ENCODE data around the gene VCP. TPM values are rescaled to one million over a fixed set of nuclear protein-coding genes. Genes with fewer than 3 reads are reported as not detected.
A peak's percentile ranks its signal among the peaks of the same experiment; 100 is the strongest.

The VCP gene
- polyA plus RNA-seq, 1 experiment = 386 TPM

DNA sequence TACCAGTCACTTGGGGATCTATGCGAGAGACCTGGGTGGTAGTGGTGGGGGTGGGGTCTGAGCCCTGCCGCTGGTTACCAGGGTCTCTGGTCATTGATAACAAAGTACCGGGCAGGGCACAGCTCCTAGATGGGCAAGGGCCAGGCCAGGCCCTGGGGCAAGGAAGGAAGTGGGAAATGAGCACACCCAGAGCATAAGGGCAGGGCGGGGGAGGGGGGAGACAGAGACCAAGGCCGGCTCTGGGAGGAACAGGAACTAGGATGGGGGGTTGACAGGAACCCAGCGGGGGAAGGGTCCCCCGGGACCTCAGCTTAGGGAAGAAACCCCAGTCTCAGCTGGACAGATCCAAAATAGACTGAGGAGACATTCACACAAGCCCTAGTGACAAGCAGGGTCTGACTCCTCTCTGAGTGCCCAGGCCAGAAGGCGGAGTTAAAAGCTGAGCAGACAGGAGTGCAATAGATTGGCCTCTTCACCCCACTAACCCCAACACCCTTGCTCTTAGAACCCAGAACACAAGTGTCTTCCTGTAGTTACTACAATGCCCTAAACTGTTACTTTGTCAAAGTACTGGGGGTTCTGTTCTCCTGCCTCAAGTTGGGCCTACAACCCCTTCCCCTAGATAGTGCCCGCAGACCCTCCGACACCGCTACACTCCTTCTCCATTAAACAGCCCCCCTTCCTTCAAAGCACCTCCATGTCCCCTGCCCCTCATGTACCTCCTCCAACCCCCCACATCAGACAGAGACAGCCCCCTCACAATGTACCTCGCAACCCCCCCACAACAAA is 42.6 kb upstream of the VCP start:
- Histone ChIP-seq H3K9me3 (ENCODE audit: control insufficient read depth, insufficient read depth, low read length) (no peaks in the 10 kb centered on the region), H3K27me3 (ENCODE audit: control insufficient read depth, insufficient read depth, low read length) (no peaks in the 10 kb centered on the region), H3K27ac (ENCODE audit: low read depth, low read length) (peak overlapping the region; percentile 91), H3K4me3 (ENCODE audit: low read depth, low read length) (peak overlapping the region; percentile 98)
- no peak for DNase-seq (ENCODE audit: low read depth, low spot score)
- POLR2A ChIA-PET = interaction anchor here (0.6 to 1.5 kb wide), 9 partner anchors 12 to 446 kb away, joined by 3 to 7 read pairs (median 4); partner anchors contain the start of genes RUSC2, STOML2 and VCP
- CTCF ChIA-PET = interaction anchor here (0.6 to 5.0 kb wide), 19 partner anchors 11 to 439 kb away, joined by 3 to 58 read pairs (median 4); partner anchors contain the start of genes PIGO, STOML2, UNC13B and VCP
- TF ChIP-seq, protein P1, sequence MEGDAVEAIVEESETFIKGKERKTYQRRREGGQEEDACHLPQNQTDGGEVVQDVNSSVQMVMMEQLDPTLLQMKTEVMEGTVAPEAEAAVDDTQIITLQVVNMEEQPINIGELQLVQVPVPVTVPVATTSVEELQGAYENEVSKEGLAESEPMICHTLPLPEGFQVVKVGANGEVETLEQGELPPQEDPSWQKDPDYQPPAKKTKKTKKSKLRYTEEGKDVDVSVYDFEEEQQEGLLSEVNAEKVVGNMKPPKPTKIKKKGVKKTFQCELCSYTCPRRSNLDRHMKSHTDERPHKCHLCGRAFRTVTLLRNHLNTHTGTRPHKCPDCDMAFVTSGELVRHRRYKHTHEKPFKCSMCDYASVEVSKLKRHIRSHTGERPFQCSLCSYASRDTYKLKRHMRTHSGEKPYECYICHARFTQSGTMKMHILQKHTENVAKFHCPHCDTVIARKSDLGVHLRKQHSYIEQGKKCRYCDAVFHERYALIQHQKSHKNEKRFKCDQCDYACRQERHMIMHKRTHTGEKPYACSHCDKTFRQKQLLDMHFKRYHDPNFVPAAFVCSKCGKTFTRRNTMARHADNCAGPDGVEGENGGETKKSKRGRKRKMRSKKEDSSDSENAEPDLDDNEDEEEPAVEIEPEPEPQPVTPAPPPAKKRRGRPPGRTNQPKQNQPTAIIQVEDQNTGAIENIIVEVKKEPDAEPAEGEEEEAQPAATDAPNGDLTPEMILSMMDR (IDR thresholded peaks at IDR 0.05; ENCODE audit: low read depth, low read length) = no peak

DNA sequence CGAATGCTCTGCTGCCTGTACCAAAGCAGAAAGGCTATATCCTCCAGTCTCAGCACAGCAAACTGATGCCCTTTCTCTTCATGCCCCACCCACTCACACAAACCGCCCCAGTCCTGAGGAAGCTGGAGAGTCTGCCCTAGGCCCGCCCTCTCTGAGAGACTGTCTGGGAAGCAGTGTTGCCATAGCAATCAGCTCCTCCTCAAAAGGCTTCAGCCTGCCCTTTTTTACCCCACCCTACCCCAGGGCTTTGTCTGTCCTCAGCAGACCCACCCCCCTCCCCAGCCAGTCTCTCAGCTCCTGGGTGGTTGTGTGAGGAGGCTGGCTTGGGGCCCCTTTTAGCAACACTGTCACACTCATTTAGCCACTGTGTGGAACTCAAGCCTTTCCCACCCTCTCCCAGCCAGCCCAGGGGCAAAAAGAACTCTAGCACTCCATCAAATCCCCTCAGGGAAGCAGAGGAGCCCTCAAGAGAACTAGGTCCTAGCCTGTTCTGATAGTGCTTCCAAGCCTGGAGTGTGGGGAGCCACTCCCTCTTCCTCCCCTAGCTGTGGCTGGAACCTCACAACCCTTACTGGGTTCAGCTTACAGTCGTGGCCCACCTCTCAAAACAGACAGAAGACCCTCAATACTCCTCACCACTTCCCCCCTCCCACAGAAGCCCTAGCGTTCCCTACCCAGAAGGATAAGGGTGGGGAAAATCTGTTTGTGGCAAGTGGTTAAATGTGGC is 41.9 kb upstream of the VCP start:
- H3K27me3 ChIP-seq (ENCODE audit: control insufficient read depth, insufficient read depth, low read length) = no peaks in the 10 kb centered on the region
- H3K9me3 ChIP-seq (ENCODE audit: control insufficient read depth, insufficient read depth, low read length) = no peaks in the 10 kb centered on the region
- peak; percentile 83 for DNase-seq (ENCODE audit: low read depth, low spot score)
- TF ChIP-seq, protein P1 (IDR thresholded peaks at IDR 0.05; ENCODE audit: low read depth, low read length) = no peak
- H3K27ac ChIP-seq (ENCODE audit: low read depth, low read length) = peak overlapping the region; percentile 91
- ChIA-PET CTCF (interaction anchor here (0.7 to 5.0 kb wide), 13 partner anchors 10 to 489 kb away, joined by 3 to 58 read pairs (median 4); partner anchors contain the start of genes PIGO, RUSC2 and STOML2), POLR2A (interaction anchor here (0.6 to 1.5 kb wide), 8 partner anchors 11 to 922 kb away, joined by 3 to 12 read pairs (median 6); partner anchors contain the start of genes RECK, STOML2 and VCP)
- H3K4me3 ChIP-seq (ENCODE audit: low read depth, low read length) = peak overlapping the region; percentile 98

DNA sequence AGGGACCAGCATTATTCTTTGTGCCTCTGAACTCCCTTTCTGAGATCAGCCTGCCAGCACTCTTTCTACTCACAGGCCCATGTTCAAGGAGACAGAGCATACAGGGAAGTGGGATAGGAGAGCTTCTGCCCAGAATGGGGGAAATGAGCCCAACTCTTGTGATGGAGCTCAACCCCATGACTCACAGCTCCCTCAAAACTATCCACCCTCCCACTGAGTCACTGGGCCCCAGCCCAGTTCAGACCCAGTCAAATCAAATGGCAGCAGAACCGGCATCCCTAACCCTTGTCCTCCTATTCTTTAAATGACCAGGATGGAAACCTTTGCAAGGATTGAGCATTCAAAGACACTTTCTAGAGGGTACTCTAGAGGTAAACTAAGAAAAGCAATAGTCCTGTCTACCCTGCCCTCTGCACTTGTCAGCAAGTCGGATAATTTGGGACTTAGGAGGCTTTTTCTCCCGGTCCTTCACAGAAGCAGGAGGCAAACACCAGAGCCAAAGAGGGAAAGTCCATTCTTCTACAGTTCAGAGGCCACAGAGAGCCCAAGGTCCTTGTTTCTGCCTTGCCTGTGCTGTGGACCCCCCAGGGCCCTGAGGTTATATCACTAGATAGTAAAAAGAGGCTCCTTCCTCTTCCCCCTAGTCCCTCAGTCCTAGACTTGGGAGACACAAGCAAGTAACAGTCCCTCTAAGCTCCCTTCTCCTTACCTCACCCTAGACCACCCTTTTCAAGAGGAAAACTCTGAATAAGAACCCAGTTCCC is 40.0 kb upstream of the VCP start:
- no peak for DNase-seq (ENCODE audit: low read depth, low spot score)
- POLR2A ChIA-PET = interaction anchor here (0.8 to 2.7 kb wide), 5 partner anchors 9 to 359 kb away, joined by 3 to 18 read pairs (median 4); partner anchors contain the start of genes FANCG, STOML2 and VCP

More for the DNA sequence above, 40.0 kb upstream of the VCP start:
- no peaks in the 10 kb centered on the region for H3K9me3 ChIP-seq (ENCODE audit: control insufficient read depth, insufficient read depth, low read length)
- no peaks in the 10 kb centered on the region for H3K27me3 ChIP-seq (ENCODE audit: control insufficient read depth, insufficient read depth, low read length)
- peak overlapping the region; percentile 81 for H3K27ac ChIP-seq (ENCODE audit: low read depth, low read length)
- TF ChIP-seq, protein P1 (IDR thresholded peaks at IDR 0.05; ENCODE audit: low read depth, low read length) = no peak
- peak overlapping the region; percentile 49; the same call in 1 of the 2 replicates for H3K4me3 ChIP-seq (ENCODE audit: low read depth, low read length)
- CTCF ChIA-PET = interaction anchor here (0.7 to 3.8 kb wide), 4 partner anchors 16 to 491 kb away, joined by 5 to 14 read pairs (median 6); partner anchors contain the start of gene PIGO
